ENCODE results near the gene DOLK. TPM values are rescaled to one million over a fixed set of nuclear protein-coding genes. Genes with fewer than 3 reads are reported as not detected.

Gene DOLK
- 25.6 and 28.4 TPM in 2 replicates for total RNA-seq

GRCh38 chr9:128947527-128948301 lies at the start of gene DOLK, which contains the start of gene NUP188:
Gene DOLK (minus strand): TSS chr9:128947603. CDS start chr9:128947303, 300 bp downstream.
Gene NUP188 (plus strand): TSS chr9:128947699. CDS start chr9:128947720, 21 bp downstream.

GRCh38 chr9:128920381-128921058 lies 26.9 kb downstream of the DOLK start, which contains the start of gene PHYHD1:
Gene PHYHD1 (plus strand): TSS chr9:128920982. CDS start chr9:128922324, 1,342 bp downstream.

Other genes starting within 250 kb of the DOLK start
- 5.8 and 6.3 TPM in 2 replicates for gene PKN3, start 245.1 kb downstream of the DOLK start, total RNA-seq
- gene ZDHHC12, start 223.5 kb downstream of the DOLK start, total RNA-seq, result 143 and 144 TPM in 2 replicates
- 22.3 and 30.7 TPM in 2 replicates for gene ZER1, start 175.7 kb downstream of the DOLK start, total RNA-seq
- gene TBC1D13, start 160.3 kb downstream of the DOLK start, total RNA-seq, result 16.9 and 18.1 TPM in 2 replicates
- gene ENDOG, start 129.1 kb downstream of the DOLK start, total RNA-seq, result 48.5 and 53.8 TPM in 2 replicates
- gene SPOUT1, start 117.8 kb downstream of the DOLK start, total RNA-seq, result 31.3 and 31.5 TPM in 2 replicates
- 14.4 and 19.9 TPM in 2 replicates for gene KYAT1, start 65.7 kb downstream of the DOLK start, total RNA-seq
- 249 and 268 TPM in 2 replicates for gene LRRC8A, start 65.5 kb downstream of the DOLK start, total RNA-seq
- 6.3 and 9.1 TPM in 2 replicates for gene PHYHD1, start 26.6 kb downstream of the DOLK start, total RNA-seq
- gene NUP188, start 96 bp upstream of the DOLK start, total RNA-seq, result 60.2 and 64.0 TPM in 2 replicates
- gene SH3GLB2, start 80.7 kb upstream of the DOLK start, total RNA-seq, result 55.0 and 60.2 TPM in 2 replicates
- gene MIGA2, start 89.0 kb upstream of the DOLK start, total RNA-seq, result 12.4 and 22.6 TPM in 2 replicates
- gene DOLPP1, start 133.5 kb upstream of the DOLK start, total RNA-seq, result 16.2 and 18.7 TPM in 2 replicates
- gene CRAT, start 163.2 kb upstream of the DOLK start, total RNA-seq, result 27.1 and 30.2 TPM in 2 replicates
- gene PTPA, start 163.8 kb upstream of the DOLK start, total RNA-seq, result 92.2 and 101 TPM in 2 replicates
- 39.1 and 52.2 TPM in 2 replicates for gene IER5L, start 230.7 kb upstream of the DOLK start, total RNA-seq